ENCODE results near the gene CLEC14A. TPM values are rescaled to one million over a fixed set of nuclear protein-coding genes. Genes with fewer than 3 reads are reported as not detected.

CLEC14A gene
- polyA plus RNA-seq, 2 of the 4 experiments (the other 2 are of a cell fraction) = not detected

GRCh38 chr14:38285962-38286361 lies 30.1 kb upstream of the CLEC14A start:
- Histone ChIP-seq H3K4me3 (no peak overlapping the region), H3K4me2 (no peak overlapping the region), H3K27ac (no peak overlapping the region), H3K9me3 (no peaks in the 10 kb centered on the region), H3K4me1 (no peaks in the 10 kb centered on the region)
- ATAC-seq (no peak), DNase-seq (ENCODE audit: low read depth in 1 of 2, low spot score in 1 of 2) (no peak), FAIRE-seq (no peak)
- TF ChIP-seq EHF (CRISPR knock-in tag; IDR thresholded peaks at IDR 0.05) (no peak), TP53 (CRISPR knock-in tag; IDR thresholded peaks at IDR 0.05) (no peak), EHMT2 (IDR thresholded peaks at IDR 0.05; ENCODE audit: low read depth) (no peak), KDM1A (IDR thresholded peaks at IDR 0.05; ENCODE audit: low read depth) (no peak), NFE2L2 (conservative IDR thresholded peaks at IDR 0.05; ENCODE audit: low read length) (no peak), ZFP36 (IDR thresholded peaks at IDR 0.05; ENCODE audit: borderline replicate concordance, partially characterized antibody) (no peak), HDAC2 (IDR thresholded peaks at IDR 0.05) (no peak), HEYL (CRISPR knock-in tag; IDR thresholded peaks at IDR 0.05) (no peak), RAD21 (conservative IDR thresholded peaks at IDR 0.05 in 1 of 2, IDR thresholded peaks at IDR 0.05 in 1 of 2) (no peak), MAFK (IDR thresholded peaks at IDR 0.05; ENCODE audit: partially characterized antibody) (no peak), ZNF302 (CRISPR knock-in tag; IDR thresholded peaks at IDR 0.05) (no peak), EP300 (IDR thresholded peaks at IDR 0.05) (no peak), CHD4 (IDR thresholded peaks at IDR 0.05; ENCODE audit: borderline replicate concordance) (no peak), GATA3 (IDR thresholded peaks at IDR 0.05; ENCODE audit: borderline replicate concordance) (no peak), NR3C1 (IDR thresholded peaks at IDR 0.05) (no peak), RCOR1 (IDR thresholded peaks at IDR 0.05; ENCODE audit: low read depth, low read length) (no peak), ATOH8 (CRISPR knock-in tag; IDR thresholded peaks at IDR 0.05; ENCODE audit: low read depth) (no peak), E2F6 (IDR thresholded peaks at IDR 0.05; ENCODE audit: borderline replicate concordance, low read depth) (no peak), ESRRA (IDR thresholded peaks at IDR 0.05; ENCODE audit: borderline replicate concordance, low read length) (no peak)
- CTCF ChIA-PET = no interaction called here
- WGBS (ENCODE audit: missing lambda C conversion rate) = 0% methylated on average over 2 of the region's 2 CpGs
- POLR2A ChIA-PET = no interaction called here

DNA sequence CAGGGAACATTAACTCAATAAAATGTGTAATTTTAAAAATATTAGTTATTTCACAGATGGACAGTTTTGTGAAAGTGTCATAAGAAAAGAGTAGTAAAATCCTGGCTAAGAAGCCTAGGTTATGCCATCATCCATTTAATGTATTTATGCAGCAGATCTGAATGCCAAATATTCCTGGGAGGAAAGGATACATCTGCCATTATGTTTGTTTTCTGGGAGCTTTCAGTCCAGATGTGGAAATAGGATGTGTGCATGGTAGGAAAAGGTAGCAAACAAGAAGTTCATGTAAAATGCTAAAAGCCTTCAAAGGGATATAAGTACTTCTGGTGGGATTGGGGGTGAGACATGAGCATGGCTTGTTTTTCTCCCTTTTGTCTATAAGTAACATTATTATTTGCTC lies 27.0 kb upstream of the CLEC14A start:
- FAIRE-seq (no peak), ATAC-seq (no peak), DNase-seq (ENCODE audit: low read depth in 1 of 2, low spot score in 1 of 2) (no peak)
- CTCF ChIA-PET = no interaction called here
- Histone ChIP-seq H3K9me3 (no peaks in the 10 kb centered on the region), H3K4me1 (no peaks in the 10 kb centered on the region), H3K4me3 (no peak overlapping the region), H3K27ac (no peak overlapping the region), H3K4me2 (no peak overlapping the region)
- TF ChIP-seq MAFK (IDR thresholded peaks at IDR 0.05; ENCODE audit: partially characterized antibody) = no peak
- TF ChIP-seq JUN (IDR thresholded peaks at IDR 0.05) = no peak
- TF ChIP-seq USF2 (IDR thresholded peaks at IDR 0.05) = no peak
- TF ChIP-seq CHD4 (IDR thresholded peaks at IDR 0.05; ENCODE audit: borderline replicate concordance) = no peak
- TF ChIP-seq CHD2 (IDR thresholded peaks at IDR 0.05; ENCODE audit: low read length, partially characterized antibody) = no peak
- no peak for TF ChIP-seq ELK1 (IDR thresholded peaks at IDR 0.05; ENCODE audit: low read depth, low read length)
- no peak for TF ChIP-seq FOSB (CRISPR knock-in tag; IDR thresholded peaks at IDR 0.05)
- no peak for TF ChIP-seq CBX2 (IDR thresholded peaks at IDR 0.05; ENCODE audit: borderline replicate concordance, low read depth)
- no peak for TF ChIP-seq KDM1A (IDR thresholded peaks at IDR 0.05; ENCODE audit: low read depth)
- no peak for TF ChIP-seq E2F6 (IDR thresholded peaks at IDR 0.05; ENCODE audit: borderline replicate concordance, low read depth)
- TF ChIP-seq POLR2AphosphoS2 (conservative IDR thresholded peaks at IDR 0.05; ENCODE audit: low read length) = no peak
- TF ChIP-seq EP300 (IDR thresholded peaks at IDR 0.05) = no peak
- no peak for TF ChIP-seq BHLHE40 (IDR thresholded peaks at IDR 0.05; ENCODE audit: low read depth, low read length)
- TF ChIP-seq RFX5 (IDR thresholded peaks at IDR 0.05) = no peak
- TF ChIP-seq JUNB (IDR thresholded peaks at IDR 0.05) = no peak
- TF ChIP-seq MYC (IDR thresholded peaks at IDR 0.05; ENCODE audit: borderline replicate concordance, low read length) = no peak
- TF ChIP-seq HOXB13 (CRISPR knock-in tag; IDR thresholded peaks at IDR 0.05; ENCODE audit: low read depth) = no peak
- no peak for TF ChIP-seq FOXS1 (CRISPR knock-in tag; IDR thresholded peaks at IDR 0.05)
- TF ChIP-seq KDM5A (IDR thresholded peaks at IDR 0.05) = no peak
- no peak for TF ChIP-seq NFE2L2 (conservative IDR thresholded peaks at IDR 0.05; ENCODE audit: low read length)
- POLR2A ChIA-PET = no interaction called here

All from A549 (cell line).